Effector memory CD4-positive, alpha-beta T cell (primary cell): ENCODE measurements around the gene PTPN1.
"Not testable (repeated sequence)": the region's sequence is repeated elsewhere in the genome, so short reads cannot be mapped to it uniquely, and the experiment has no call there.

Experiments
- DNase-seq, 3 donors: peaks; one replicate each; pipeline ENCODE4 v3.0.0-alpha.2; 2020
- H3K27ac ChIP-seq: 2 replicates; pipeline ENCODE4 v1.7.0; 2013; ENCODE audit warnings: mild to moderate bottlenecking, low read length, moderate library complexity; ENCODE audit not compliant: insufficient read depth, poor library complexity, severe bottlenecking
- H3K27me3 ChIP-seq: replicated peaks from 2 replicates; pipeline ENCODE4 v1.7.0; 2013; ENCODE audit warnings: mild to moderate bottlenecking, low read length; ENCODE audit not compliant: insufficient read depth, control insufficient read depth, poor library complexity, severe bottlenecking
- H3K36me3 ChIP-seq: 2 replicates; pipeline ENCODE4 v1.7.0; 2013; ENCODE audit warnings: mild to moderate bottlenecking, low read length, moderate library complexity; ENCODE audit not compliant: control insufficient read depth, insufficient read depth
- H3K4me1 ChIP-seq: 2 replicates; pipeline ENCODE4 v1.7.0; 2013; ENCODE audit warnings: low read length, mild to moderate bottlenecking; ENCODE audit not compliant: control insufficient read depth, insufficient read depth, poor library complexity, severe bottlenecking
- H3K4me3 ChIP-seq: 2 replicates; pipeline ENCODE4 v1.7.0; 2013; ENCODE audit warnings: low read length, low read depth, mild to moderate bottlenecking; ENCODE audit not compliant: insufficient read depth, poor library complexity, severe bottlenecking
- H3K9me3 ChIP-seq: 2 replicates; pipeline ENCODE4 v1.7.0; 2013; ENCODE audit warnings: mild to moderate bottlenecking, low read length, moderate library complexity; ENCODE audit not compliant: control insufficient read depth

PTPN1 gene

GRCh38 chr20:50563133-50563944, 53.2 kb downstream of the PTPN1 start:
- Histone ChIP-seq H3K9me3 (no peaks in the 10 kb centered on the region), H3K4me1 (no peaks in the 10 kb centered on the region), H3K36me3 (peaks cover 27% of the 10 kb centered on the region), H3K27ac (no peak overlapping the region), H3K4me3 (no peak overlapping the region), H3K27me3 (no peaks in the 10 kb centered on the region)
- DNase-seq: no peak

GRCh38 chr20:50565383-50565782, 55.2 kb downstream of the PTPN1 start:
- Histone ChIP-seq H3K9me3 (no peaks in the 10 kb centered on the region), H3K4me3 (no peak overlapping the region), H3K27me3 (no peaks in the 10 kb centered on the region), H3K36me3 (peaks cover 37% of the 10 kb centered on the region), H3K27ac (no peak overlapping the region), H3K4me1 (peaks cover 10% of the 10 kb centered on the region)
- DNase-seq: no peak

GRCh38 chr20:50565871-50566270, 55.7 kb downstream of the PTPN1 start:
- Histone ChIP-seq H3K27me3 (no peaks in the 10 kb centered on the region), H3K4me1 (peaks cover 10% of the 10 kb centered on the region), H3K27ac (no peak overlapping the region), H3K9me3 (no peaks in the 10 kb centered on the region), H3K36me3 (peaks cover 37% of the 10 kb centered on the region), H3K4me3 (no peak overlapping the region)
- DNase-seq: no peak

- DNase-seq: no peak
- Histone ChIP-seq H3K27me3 (no peaks in the 10 kb centered on the region), H3K27ac (no peak overlapping the region), H3K4me3 (no peak overlapping the region), H3K4me1 (peaks cover 10% of the 10 kb centered on the region), H3K36me3 (peaks cover 31% of the 10 kb centered on the region), H3K9me3 (no peaks in the 10 kb centered on the region)
Measured at GRCh38 chr20:50567860-50568548, 57.8 kb downstream of the PTPN1 start.

GRCh38 chr20:50568549-50568942, 58.4 kb downstream of the PTPN1 start:
- H3K36me3 ChIP-seq: peaks cover 31% of the 10 kb centered on the region
- no peak for DNase-seq
- H3K4me3 ChIP-seq: no peak overlapping the region
- no peak overlapping the region for H3K27ac ChIP-seq
- H3K27me3 ChIP-seq: no peaks in the 10 kb centered on the region
- H3K4me1 ChIP-seq: peaks cover 10% of the 10 kb centered on the region
- no peaks in the 10 kb centered on the region for H3K9me3 ChIP-seq

GRCh38 chr20:50569487-50569863, 59.3 kb downstream of the PTPN1 start:
- DNase-seq, H3K9me3 ChIP-seq, H3K27me3 ChIP-seq, H3K4me3 ChIP-seq: not testable (repeated sequence)
- peaks cover 10% of the 10 kb centered on the region for H3K4me1 ChIP-seq
- H3K36me3 ChIP-seq: peaks cover 38% of the 10 kb centered on the region
- peak overlapping the region; percentile 24 for H3K27ac ChIP-seq

GRCh38 chr20:50569864-50570836, 60.0 kb downstream of the PTPN1 start:
- H3K4me1 ChIP-seq: peaks cover 10% of the 10 kb centered on the region
- DNase-seq: no peak
- H3K27me3 ChIP-seq: no peaks in the 10 kb centered on the region
- no peaks in the 10 kb centered on the region for H3K9me3 ChIP-seq
- H3K36me3 ChIP-seq: peaks cover 42% of the 10 kb centered on the region
- H3K27ac ChIP-seq: peak overlapping the region; percentile 24
- H3K4me3 ChIP-seq: no peak overlapping the region

GRCh38 chr20:50571466-50571865, 61.3 kb downstream of the PTPN1 start:
- Histone ChIP-seq H3K27ac (no peak overlapping the region), H3K36me3 (peaks cover 50% of the 10 kb centered on the region), H3K9me3 (no peaks in the 10 kb centered on the region), H3K27me3 (no peaks in the 10 kb centered on the region), H3K4me1 (peaks cover 10% of the 10 kb centered on the region), H3K4me3 (no peak overlapping the region)
- no peak for DNase-seq

- no peaks in the 10 kb centered on the region for H3K27me3 ChIP-seq
- H3K4me1 ChIP-seq: peaks cover 10% of the 10 kb centered on the region
- no peak overlapping the region for H3K27ac ChIP-seq
- DNase-seq: no peak
- peaks cover 60% of the 10 kb centered on the region for H3K36me3 ChIP-seq
- no peaks in the 10 kb centered on the region for H3K9me3 ChIP-seq
- H3K4me3 ChIP-seq: no peak overlapping the region
Measured at GRCh38 chr20:50572938-50573777, 63.0 kb downstream of the PTPN1 start.
